SU-DHL-6 (cell line): ENCODE data around the gene CDKL4.
"Not testable (repeated sequence)": the region's sequence is repeated elsewhere in the genome, so short reads cannot be mapped to it uniquely, and the experiment has no call there.

Experiments
- H2AFZ ChIP-seq: fragments of 200-600 bp; sonication (generic); 2 replicates; pipeline ENCODE4 v1.6.1; 2014; ENCODE audit warnings: low read depth, mild to moderate bottlenecking, moderate library complexity, mixed read lengths, antibody characterized with exemption, low read length; ENCODE audit not compliant: severe bottlenecking
- H3F3A ChIP-seq: fragments of 200-600 bp; shearing (Covaris generic); 2 replicates; pipeline ENCODE4 v1.6.0; 2016; ENCODE audit warnings: antibody characterized with exemption, mild to moderate bottlenecking; ENCODE audit not compliant: insufficient read depth
- H3K27ac ChIP-seq: fragments of 200-600 bp; sonication (generic); 2 replicates; pipeline ENCODE4 v1.5.1; 2016; ENCODE audit warnings: low read depth, mild to moderate bottlenecking, low read length, moderate library complexity, mixed read lengths
- H3K27me3 ChIP-seq: fragments of 200-600 bp; sonication (generic), shearing (Covaris generic); 2 replicates; pipeline ENCODE4 v1.6.0; 2014; ENCODE audit warnings: mild to moderate bottlenecking, low read length
- H3K36me3 ChIP-seq: fragments of 200-600 bp; sonication (generic); 2 replicates; pipeline ENCODE4 v1.6.1; 2014; ENCODE audit warnings: mild to moderate bottlenecking, low read length, mixed read lengths
- H3K4me2 ChIP-seq: fragments of 300-600, 200-600 bp; shearing (Covaris generic), sonication (generic); 2 replicates; pipeline ENCODE4 v1.6.0; 2014; ENCODE audit warnings: low read length, low read depth, mild to moderate bottlenecking; ENCODE audit not compliant: poor library complexity, severe bottlenecking
- H3K4me3 ChIP-seq: fragments of 200-600 bp; sonication (generic); 2 replicates; pipeline ENCODE4 v1.5.1; 2014; ENCODE audit warnings: antibody characterized with exemption, low read length, mild to moderate bottlenecking, mixed read lengths; ENCODE audit not compliant: insufficient read depth, poor library complexity, severe bottlenecking
- H3K79me2 ChIP-seq: fragments of 200-600 bp; sonication (generic); 2 replicates; pipeline ENCODE4 v1.6.1; 2014; ENCODE audit warnings: mild to moderate bottlenecking, low read length, moderate library complexity; ENCODE audit not compliant: insufficient read depth
- H3K9ac ChIP-seq: fragments of 200-600 bp; sonication (generic); 2 replicates; pipeline ENCODE4 v1.7.0; 2014; ENCODE audit warnings: mild to moderate bottlenecking, low read length
- H3K9me2 ChIP-seq: fragments of 200-600 bp; sonication (generic); replicated peaks from 2 replicates; pipeline ENCODE4 v1.6.1; 2014; ENCODE audit warnings: low read length; ENCODE audit not compliant: insufficient read depth
- H3K9me3 ChIP-seq: fragments of 200-600 bp; sonication (generic); 2 replicates; pipeline ENCODE4 v1.6.1; 2014; ENCODE audit warnings: low read length, mixed read lengths; ENCODE audit not compliant: insufficient read depth
- H4K20me1 ChIP-seq: fragments of 200-600 bp; sonication (generic); 2 replicates; pipeline ENCODE4 v1.6.1; 2014; ENCODE audit warnings: low read depth, mild to moderate bottlenecking, antibody characterized with exemption, low read length, moderate library complexity, mixed read lengths
- CTCF ChIP-seq: fragments of 200-600 bp; sonication (generic); IDR thresholded peaks from one replicate; pipeline ENCODE4 v1.5.1; 2017; ENCODE audit warnings: antibody characterized with exemption, mild to moderate bottlenecking, low read length, moderate library complexity; ENCODE audit not compliant: insufficient read depth, poor library complexity, severe bottlenecking
- EZH2phosphoT487 ChIP-seq: fragments of 200-600 bp; sonication (generic), shearing (Covaris generic); conservative IDR thresholded peaks from 2 replicates; pipeline ENCODE4 v1.6.1; 2018; ENCODE audit warnings: mild to moderate bottlenecking, antibody characterized with exemption, low read length, moderate library complexity, mixed read lengths

CDKL4 gene

GRCh38 chr2:39202639-39203369 lies 41.0 kb downstream of the CDKL4 start:
- Histone ChIP-seq H3F3A (no peaks in the 10 kb centered on the region), H3K36me3 (no peaks in the 10 kb centered on the region), H3K9me2 (no peaks in the 10 kb centered on the region), H3K27ac (no peak overlapping the region), H3K27me3 (no peaks in the 10 kb centered on the region), H2AFZ (no peak overlapping the region), H3K9me3 (no peaks in the 10 kb centered on the region), H3K4me3 (no peak overlapping the region), H4K20me1 (no peaks in the 10 kb centered on the region), H3K4me2 (no peak overlapping the region), H3K79me2 (no peaks in the 10 kb centered on the region), H3K9ac (no peak overlapping the region)
- TF ChIP-seq CTCF, result no peak
- TF ChIP-seq EZH2phosphoT487, result no peak

- not testable (repeated sequence) for H3K36me3 ChIP-seq, H3K9ac ChIP-seq, H3K4me2 ChIP-seq, H3F3A ChIP-seq, H2AFZ ChIP-seq, H3K27ac ChIP-seq, H3K27me3 ChIP-seq, H3K4me3 ChIP-seq, H3K79me2 ChIP-seq, H3K9me3 ChIP-seq, H3K9me2 ChIP-seq, H4K20me1 ChIP-seq
Observed at GRCh38 chr2:39197003-39197402, 46.8 kb downstream of the CDKL4 start.

GRCh38 chr2:39194686-39195085 lies 49.1 kb downstream of the CDKL4 start:
- Histone ChIP-seq H3K9ac (no peak overlapping the region), H3K9me3 (no peaks in the 10 kb centered on the region), H4K20me1 (no peaks in the 10 kb centered on the region), H3K9me2 (no peaks in the 10 kb centered on the region), H2AFZ (no peak overlapping the region), H3K79me2 (no peaks in the 10 kb centered on the region), H3K36me3 (no peaks in the 10 kb centered on the region), H3K4me3 (no peak overlapping the region), H3K27me3 (no peaks in the 10 kb centered on the region), H3K27ac (no peak overlapping the region), H3K4me2 (no peak overlapping the region), H3F3A (no peaks in the 10 kb centered on the region)
- no peak for TF ChIP-seq CTCF
- no peak for TF ChIP-seq EZH2phosphoT487

GRCh38 chr2:39188960-39189494 lies 54.7 kb downstream of the CDKL4 start:
- TF ChIP-seq EZH2phosphoT487 (no peak), CTCF (no peak)
- Histone ChIP-seq H3K79me2 (no peaks in the 10 kb centered on the region), H3K27me3 (no peaks in the 10 kb centered on the region), H3K9me2 (no peaks in the 10 kb centered on the region), H3K4me2 (no peak overlapping the region), H3K4me3 (no peak overlapping the region), H3K36me3 (no peaks in the 10 kb centered on the region), H4K20me1 (no peaks in the 10 kb centered on the region), H3K9ac (no peak overlapping the region), H3K9me3 (no peaks in the 10 kb centered on the region), H3K27ac (no peak overlapping the region), H3F3A (no peaks in the 10 kb centered on the region), H2AFZ (no peak overlapping the region)
